GM12878 (cell line): ENCODE measurements around the gene CACNA1B.

Source experiments
- BCL11A ChIP-seq: IDR thresholded peaks from 2 replicates; pipeline ENCODE4 v1.6.1; 2011; ENCODE audit warnings: low read depth, low read length
- CHD1 ChIP-seq: IDR thresholded peaks from 2 replicates; pipeline ENCODE4 v1.6.1; 2012; ENCODE audit warnings: low read depth, low read length, improper control_type of control experiment
- EGR1 ChIP-seq, 2 experiments: IDR thresholded peaks; 1 replicate in 1 of 2; 2 replicates in 1 of 2; pipeline ENCODE4 v1.6.1; 2011 to 2012; ENCODE audit warnings: low read depth in 2 of 2, low read length in 2 of 2, borderline replicate concordance in 1 of 2, mild to moderate bottlenecking in 1 of 2, moderate library complexity in 1 of 2
- EZH2 ChIP-seq: IDR thresholded peaks from 2 replicates; pipeline ENCODE4 v1.6.1; 2012; ENCODE audit warnings: low read depth, mild to moderate bottlenecking, control low read depth, inconsistent platforms, low read length, borderline replicate concordance; ENCODE audit not compliant: control insufficient read depth
- HDAC2 ChIP-seq: fragments of 200-600 bp; sonication (generic); IDR thresholded peaks from 2 replicates; pipeline ENCODE4 v1.6.1; 2017
- POLR2A ChIP-seq: IDR thresholded peaks from 2 replicates; pipeline ENCODE4 v1.6.1; 2011; ENCODE audit warnings: low read depth, mild to moderate bottlenecking, low read length
- POLR2AphosphoS5 ChIP-seq: IDR thresholded peaks from 2 replicates; pipeline ENCODE4 v1.6.1; 2011; ENCODE audit warnings: mild to moderate bottlenecking, low read length, inconsistent platforms
- SIN3A ChIP-seq: IDR thresholded peaks from 2 replicates; pipeline ENCODE4 v1.6.1; 2012; ENCODE audit warnings: low read depth, low read length, improper control_type of control experiment
- ZNF274 ChIP-seq: IDR thresholded peaks from one replicate; pipeline ENCODE4 v1.8.0; 2011; ENCODE audit not compliant: insufficient read length, insufficient read depth
- TF ChIP-seq, protein P1 (sequence below): fragments of 450-650 bp; formaldehyde crosslinking; IDR thresholded peaks from 2 replicates; pipeline ENCODE4 v1.4.0; 2020; ENCODE audit warnings: mild to moderate bottlenecking, moderate library complexity
- TF ChIP-seq, protein P2 (sequence below), 3 experiments: IDR thresholded peaks in 2 of 3; conservative IDR thresholded peaks in 1 of 3; 2 replicates each; pipeline ENCODE4 v1.5.1; 2011; ENCODE audit warnings: low read depth in 3 of 3, low read length in 3 of 3, mild to moderate bottlenecking in 3 of 3, control low read depth in 2 of 3, moderate library complexity in 2 of 3, inconsistent platforms in 1 of 3, mixed read lengths in 1 of 3; ENCODE audit not compliant: control insufficient read depth in 2 of 3, insufficient read depth in 1 of 3; ENCODE audit errors: extremely low read depth in 1 of 3
- TF ChIP-seq, protein P3 (sequence below): IDR thresholded peaks from 2 replicates; pipeline ENCODE4 v1.6.1; 2011; ENCODE audit warnings: borderline replicate concordance, low read depth, mild to moderate bottlenecking, moderate library complexity, mixed read lengths, low read length; ENCODE audit not compliant: insufficient read depth; ENCODE audit errors: extremely low read length

DNA sequence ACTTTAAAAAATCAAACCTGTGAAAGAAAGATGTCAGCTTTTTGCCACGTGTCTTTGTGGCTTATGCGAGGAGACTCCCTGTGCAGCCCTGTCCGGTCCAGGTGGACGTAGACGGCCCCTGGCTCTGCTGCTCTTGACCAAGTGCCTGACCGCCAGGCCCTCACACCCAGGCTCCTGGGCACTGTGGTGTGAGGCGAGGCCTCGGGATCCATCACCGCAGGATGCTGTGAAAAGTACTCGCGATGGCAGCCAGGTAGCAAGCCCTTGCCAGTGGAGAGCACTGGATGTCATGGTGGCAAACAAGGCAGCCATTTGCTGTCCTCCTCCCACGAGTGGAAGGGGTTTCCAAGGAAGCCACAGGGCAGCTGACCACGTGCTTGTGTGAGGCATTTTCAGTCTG lies 245.1 kb downstream of the CACNA1B start:
- TF ChIP-seq, protein P1, sequence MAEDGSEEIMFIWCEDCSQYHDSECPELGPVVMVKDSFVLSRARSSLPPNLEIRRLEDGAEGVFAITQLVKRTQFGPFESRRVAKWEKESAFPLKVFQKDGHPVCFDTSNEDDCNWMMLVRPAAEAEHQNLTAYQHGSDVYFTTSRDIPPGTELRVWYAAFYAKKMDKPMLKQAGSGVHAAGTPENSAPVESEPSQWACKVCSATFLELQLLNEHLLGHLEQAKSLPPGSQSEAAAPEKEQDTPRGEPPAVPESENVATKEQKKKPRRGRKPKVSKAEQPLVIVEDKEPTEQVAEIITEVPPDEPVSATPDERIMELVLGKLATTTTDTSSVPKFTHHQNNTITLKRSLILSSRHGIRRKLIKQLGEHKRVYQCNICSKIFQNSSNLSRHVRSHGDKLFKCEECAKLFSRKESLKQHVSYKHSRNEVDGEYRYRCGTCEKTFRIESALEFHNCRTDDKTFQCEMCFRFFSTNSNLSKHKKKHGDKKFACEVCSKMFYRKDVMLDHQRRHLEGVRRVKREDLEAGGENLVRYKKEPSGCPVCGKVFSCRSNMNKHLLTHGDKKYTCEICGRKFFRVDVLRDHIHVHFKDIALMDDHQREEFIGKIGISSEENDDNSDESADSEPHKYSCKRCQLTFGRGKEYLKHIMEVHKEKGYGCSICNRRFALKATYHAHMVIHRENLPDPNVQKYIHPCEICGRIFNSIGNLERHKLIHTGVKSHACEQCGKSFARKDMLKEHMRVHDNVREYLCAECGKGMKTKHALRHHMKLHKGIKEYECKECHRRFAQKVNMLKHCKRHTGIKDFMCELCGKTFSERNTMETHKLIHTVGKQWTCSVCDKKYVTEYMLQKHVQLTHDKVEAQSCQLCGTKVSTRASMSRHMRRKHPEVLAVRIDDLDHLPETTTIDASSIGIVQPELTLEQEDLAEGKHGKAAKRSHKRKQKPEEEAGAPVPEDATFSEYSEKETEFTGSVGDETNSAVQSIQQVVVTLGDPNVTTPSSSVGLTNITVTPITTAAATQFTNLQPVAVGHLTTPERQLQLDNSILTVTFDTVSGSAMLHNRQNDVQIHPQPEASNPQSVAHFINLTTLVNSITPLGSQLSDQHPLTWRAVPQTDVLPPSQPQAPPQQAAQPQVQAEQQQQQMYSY (CRISPR knock-in tag), result no peak
- TF ChIP-seq BCL11A, result no peak
- TF ChIP-seq SIN3A, result no peak
- no peak for TF ChIP-seq POLR2A
- TF ChIP-seq, protein P2, sequence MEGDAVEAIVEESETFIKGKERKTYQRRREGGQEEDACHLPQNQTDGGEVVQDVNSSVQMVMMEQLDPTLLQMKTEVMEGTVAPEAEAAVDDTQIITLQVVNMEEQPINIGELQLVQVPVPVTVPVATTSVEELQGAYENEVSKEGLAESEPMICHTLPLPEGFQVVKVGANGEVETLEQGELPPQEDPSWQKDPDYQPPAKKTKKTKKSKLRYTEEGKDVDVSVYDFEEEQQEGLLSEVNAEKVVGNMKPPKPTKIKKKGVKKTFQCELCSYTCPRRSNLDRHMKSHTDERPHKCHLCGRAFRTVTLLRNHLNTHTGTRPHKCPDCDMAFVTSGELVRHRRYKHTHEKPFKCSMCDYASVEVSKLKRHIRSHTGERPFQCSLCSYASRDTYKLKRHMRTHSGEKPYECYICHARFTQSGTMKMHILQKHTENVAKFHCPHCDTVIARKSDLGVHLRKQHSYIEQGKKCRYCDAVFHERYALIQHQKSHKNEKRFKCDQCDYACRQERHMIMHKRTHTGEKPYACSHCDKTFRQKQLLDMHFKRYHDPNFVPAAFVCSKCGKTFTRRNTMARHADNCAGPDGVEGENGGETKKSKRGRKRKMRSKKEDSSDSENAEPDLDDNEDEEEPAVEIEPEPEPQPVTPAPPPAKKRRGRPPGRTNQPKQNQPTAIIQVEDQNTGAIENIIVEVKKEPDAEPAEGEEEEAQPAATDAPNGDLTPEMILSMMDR (IDR thresholded peaks at IDR 0.05 in 2 of 3, conservative IDR thresholded peaks at IDR 0.05 in 1 of 3; ENCODE audit: control insufficient read depth in 2 of 3, extremely low read depth in 1 of 3, insufficient read depth in 1 of 3, low read depth in 3 of 3, low read length in 3 of 3), result no peak
- TF ChIP-seq HDAC2, result no peak
- TF ChIP-seq POLR2AphosphoS5, result no peak
- TF ChIP-seq EGR1 (IDR thresholded peaks at IDR 0.05; ENCODE audit: borderline replicate concordance in 1 of 2, low read depth in 2 of 2, low read length in 2 of 2), result no peak
- no peak for TF ChIP-seq CHD1
- TF ChIP-seq ZNF274, result no peak
- TF ChIP-seq, protein P3, sequence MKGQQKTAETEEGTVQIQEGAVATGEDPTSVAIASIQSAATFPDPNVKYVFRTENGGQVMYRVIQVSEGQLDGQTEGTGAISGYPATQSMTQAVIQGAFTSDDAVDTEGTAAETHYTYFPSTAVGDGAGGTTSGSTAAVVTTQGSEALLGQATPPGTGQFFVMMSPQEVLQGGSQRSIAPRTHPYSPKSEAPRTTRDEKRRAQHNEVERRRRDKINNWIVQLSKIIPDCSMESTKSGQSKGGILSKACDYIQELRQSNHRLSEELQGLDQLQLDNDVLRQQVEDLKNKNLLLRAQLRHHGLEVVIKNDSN, result no peak
- TF ChIP-seq EZH2, result no peak
